Dedifferentiated amniotic fluid mesenchymal stem cell (primary cell): Measurements from ENCODE around the gene STIM1.
A peak's percentile ranks its signal among the peaks of the same experiment; 100 is the strongest.
"Not testable (repeated sequence)": the region's sequence is repeated elsewhere in the genome, so short reads cannot be mapped to it uniquely, and the experiment has no call there.

Experiments used
- DNase-seq: peaks from one replicate; pipeline ENCODE4 v3.0.0-alpha.2; 2016; ENCODE audit errors: extremely low spot score

Gene STIM1

GRCh38 chr11:3983101-3983500, 127.6 kb downstream of the STIM1 start:
- no peak for DNase-seq

- no peak for DNase-seq
Observed at GRCh38 chr11:3984896-3985295, 129.4 kb downstream of the STIM1 start.

- no peak for DNase-seq
Observed at GRCh38 chr11:3985631-3986030, 130.2 kb downstream of the STIM1 start.

- DNase-seq: no peak
Observed at GRCh38 chr11:3986301-3986700, 130.8 kb downstream of the STIM1 start.

GRCh38 chr11:3989276-3989920, 133.9 kb downstream of the STIM1 start:
- DNase-seq: no peak

GRCh38 chr11:3989921-3990290, 134.4 kb downstream of the STIM1 start:
- DNase-seq: no peak

- DNase-seq: no peak
Observed at GRCh38 chr11:3990406-3990805, 134.9 kb downstream of the STIM1 start.

GRCh38 chr11:3992964-3993363, 137.5 kb downstream of the STIM1 start:
- DNase-seq: no peak

GRCh38 chr11:3994030-3994640, 138.7 kb downstream of the STIM1 start:
- DNase-seq: no peak

GRCh38 chr11:3995307-3995706, 139.8 kb downstream of the STIM1 start:
- DNase-seq: no peak

GRCh38 chr11:3995949-3996554, 140.6 kb downstream of the STIM1 start:
- no peak for DNase-seq

GRCh38 chr11:3996651-3997050, 141.2 kb downstream of the STIM1 start:
- DNase-seq: no peak

- DNase-seq: not testable (repeated sequence)
Observed at GRCh38 chr11:4004753-4005152, 149.3 kb downstream of the STIM1 start.

GRCh38 chr11:4006946-4007680, 151.6 kb downstream of the STIM1 start:
- DNase-seq: no peak

GRCh38 chr11:4008116-4008515, 152.7 kb downstream of the STIM1 start:
- DNase-seq: no peak

- DNase-seq: not testable (repeated sequence)
Observed at GRCh38 chr11:4016602-4017001, 161.1 kb downstream of the STIM1 start.

- no peak for DNase-seq
Observed at GRCh38 chr11:4017129-4017528, 161.7 kb downstream of the STIM1 start.

GRCh38 chr11:4018641-4019040, 163.2 kb downstream of the STIM1 start:
- no peak for DNase-seq

- peak; percentile 70 for DNase-seq
Observed at GRCh38 chr11:4019891-4020290, 164.4 kb downstream of the STIM1 start.

GRCh38 chr11:4022669-4023068, 167.2 kb downstream of the STIM1 start:
- no peak for DNase-seq

GRCh38 chr11:4025248-4025966, 169.9 kb downstream of the STIM1 start:
- peak; percentile 68 for DNase-seq

- no peak for DNase-seq
Observed at GRCh38 chr11:4025967-4026324, 170.5 kb downstream of the STIM1 start.
